ENCODE data around the gene ZFP36L1. TPM values are rescaled to one million over a fixed set of nuclear protein-coding genes. Genes with fewer than 3 reads are reported as not detected.

The ZFP36L1 gene
- polyA plus RNA-seq, 1 experiment: 52.7 TPM

- DNase-seq (ENCODE audit: low read depth): no peak
- TF ChIP-seq, protein P1, sequence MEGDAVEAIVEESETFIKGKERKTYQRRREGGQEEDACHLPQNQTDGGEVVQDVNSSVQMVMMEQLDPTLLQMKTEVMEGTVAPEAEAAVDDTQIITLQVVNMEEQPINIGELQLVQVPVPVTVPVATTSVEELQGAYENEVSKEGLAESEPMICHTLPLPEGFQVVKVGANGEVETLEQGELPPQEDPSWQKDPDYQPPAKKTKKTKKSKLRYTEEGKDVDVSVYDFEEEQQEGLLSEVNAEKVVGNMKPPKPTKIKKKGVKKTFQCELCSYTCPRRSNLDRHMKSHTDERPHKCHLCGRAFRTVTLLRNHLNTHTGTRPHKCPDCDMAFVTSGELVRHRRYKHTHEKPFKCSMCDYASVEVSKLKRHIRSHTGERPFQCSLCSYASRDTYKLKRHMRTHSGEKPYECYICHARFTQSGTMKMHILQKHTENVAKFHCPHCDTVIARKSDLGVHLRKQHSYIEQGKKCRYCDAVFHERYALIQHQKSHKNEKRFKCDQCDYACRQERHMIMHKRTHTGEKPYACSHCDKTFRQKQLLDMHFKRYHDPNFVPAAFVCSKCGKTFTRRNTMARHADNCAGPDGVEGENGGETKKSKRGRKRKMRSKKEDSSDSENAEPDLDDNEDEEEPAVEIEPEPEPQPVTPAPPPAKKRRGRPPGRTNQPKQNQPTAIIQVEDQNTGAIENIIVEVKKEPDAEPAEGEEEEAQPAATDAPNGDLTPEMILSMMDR (IDR thresholded peaks at IDR 0.05; ENCODE audit: insufficient read depth, low read depth, low read length): no peak
- Histone ChIP-seq H3K36me3 (ENCODE audit: control insufficient read depth, insufficient read depth, low read length) (no peaks in the 10 kb centered on the region; the same call in 1 of the 2 replicates), H3K27me3 (ENCODE audit: control insufficient read depth, insufficient read depth, low read length) (peaks cover 2% of the 10 kb centered on the region), H3K4me3 (ENCODE audit: low read depth, low read length) (no peak overlapping the region)
- POLR2A ChIA-PET: no interaction called here
- CTCF ChIA-PET: interaction anchor here (1.3 kb wide), 1 partner anchor 11 kb away, joined by 3 read pairs; no protein-coding TSS in a partner anchor
Measured at GRCh38 chr14:68744613-68745012, 48.3 kb downstream of the ZFP36L1 start.

DNA sequence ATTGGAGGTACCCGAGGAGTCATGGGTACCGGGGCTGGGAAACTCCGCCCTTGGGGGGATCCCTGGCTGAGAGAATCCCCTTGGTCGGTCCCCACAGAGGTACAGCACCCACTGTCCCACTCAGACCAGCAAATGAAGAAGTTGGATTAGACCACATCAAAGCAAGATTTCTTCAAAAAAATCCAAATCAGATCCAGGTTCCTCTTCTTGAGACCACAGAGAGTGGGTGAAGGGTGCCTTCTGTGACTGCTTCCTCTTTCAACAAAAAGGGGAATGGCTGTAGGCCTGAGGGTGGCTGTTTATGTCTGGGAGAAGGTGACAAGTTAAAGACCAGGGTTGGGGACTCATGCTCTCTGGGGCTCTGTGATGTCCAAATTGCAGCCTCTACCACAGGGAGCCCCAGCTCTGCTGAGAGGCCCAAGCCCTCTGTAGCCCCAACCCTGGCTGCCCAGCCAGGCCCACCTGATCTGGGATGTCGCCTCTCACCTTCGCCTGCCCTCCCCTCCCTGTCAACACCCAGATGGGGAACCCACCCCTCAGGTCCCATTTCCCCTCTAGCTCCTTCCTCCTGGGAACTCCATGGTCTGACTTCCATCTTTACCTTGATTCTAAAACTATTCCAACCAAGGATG lies 50.9 kb downstream of the ZFP36L1 start:
- TF ChIP-seq, protein P1 (IDR thresholded peaks at IDR 0.05; ENCODE audit: insufficient read depth, low read depth, low read length): no peak
- CTCF ChIA-PET: no interaction called here
- POLR2A ChIA-PET: no interaction called here
- Histone ChIP-seq H3K4me3 (ENCODE audit: low read depth, low read length) (no peak overlapping the region), H3K36me3 (ENCODE audit: control insufficient read depth, insufficient read depth, low read length) (no peaks in the 10 kb centered on the region; the same call in 1 of the 2 replicates), H3K27me3 (ENCODE audit: control insufficient read depth, insufficient read depth, low read length) (peaks cover 2% of the 10 kb centered on the region)
- no peak for DNase-seq (ENCODE audit: low read depth)

DNA sequence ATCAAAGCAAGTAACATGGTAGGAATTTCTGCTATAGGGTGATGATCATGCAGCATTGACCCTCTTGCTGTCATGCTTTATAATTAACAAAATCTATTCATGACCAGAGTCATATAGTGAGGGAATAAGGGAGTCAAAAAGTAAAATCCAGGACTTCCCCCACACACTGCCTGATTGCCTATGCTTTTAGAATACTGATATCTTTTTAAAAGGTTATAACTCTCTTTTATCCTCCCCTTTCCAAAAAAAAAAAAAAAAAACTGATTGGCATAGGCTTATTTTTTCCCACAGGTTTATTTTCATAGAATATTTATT lies 51.4 kb downstream of the ZFP36L1 start:
- TF ChIP-seq, protein P1 (IDR thresholded peaks at IDR 0.05; ENCODE audit: insufficient read depth, low read depth, low read length): no peak
- Histone ChIP-seq H3K36me3 (ENCODE audit: control insufficient read depth, insufficient read depth, low read length) (no peaks in the 10 kb centered on the region; the same call in 1 of the 2 replicates), H3K4me3 (ENCODE audit: low read depth, low read length) (no peak overlapping the region), H3K27me3 (ENCODE audit: control insufficient read depth, insufficient read depth, low read length) (peaks cover 2% of the 10 kb centered on the region)
- ChIA-PET POLR2A (no interaction called here), CTCF (interaction anchor here (0.7 kb wide), 1 partner anchor 44 kb away, joined by 3 read pairs; no protein-coding TSS in a partner anchor)
- DNase-seq (ENCODE audit: low read depth): no peak

DNA sequence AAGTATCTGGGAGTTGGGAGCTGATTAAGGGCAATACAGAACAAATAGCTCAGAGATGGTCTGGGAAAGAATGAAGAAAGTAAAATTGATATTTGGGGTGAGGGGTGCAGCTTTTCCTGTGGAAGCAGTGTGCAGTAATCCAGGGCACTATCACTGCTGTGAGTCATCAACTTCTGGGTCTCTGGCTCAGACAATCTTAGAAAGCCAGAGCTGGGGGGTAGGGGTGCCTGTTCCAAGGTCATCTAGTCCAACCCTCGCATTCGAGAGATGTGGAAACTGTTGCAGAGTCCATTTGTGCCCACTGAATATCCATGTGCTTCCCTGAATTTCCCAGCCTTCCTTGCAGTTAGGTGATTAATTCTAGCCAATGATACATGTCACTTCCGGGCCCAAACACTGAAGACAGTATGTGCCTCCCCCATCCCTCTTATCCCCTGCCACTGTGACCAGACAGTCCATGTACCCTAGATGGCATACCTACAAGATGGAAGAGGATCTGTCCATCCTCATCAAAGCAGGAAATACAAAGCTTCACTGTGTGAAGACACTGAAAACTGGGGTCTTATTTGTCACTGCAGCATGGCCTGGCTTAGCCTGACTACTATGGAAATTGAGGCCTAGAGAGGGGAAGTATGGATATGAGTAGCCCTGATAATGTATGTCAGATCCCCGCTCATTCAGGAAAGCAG lies 51.9 kb downstream of the ZFP36L1 start:
- Histone ChIP-seq H3K4me3 (ENCODE audit: low read depth, low read length) (no peak overlapping the region), H3K36me3 (ENCODE audit: control insufficient read depth, insufficient read depth, low read length) (no peaks in the 10 kb centered on the region; the same call in 1 of the 2 replicates), H3K27me3 (ENCODE audit: control insufficient read depth, insufficient read depth, low read length) (peaks cover 2% of the 10 kb centered on the region)
- ChIA-PET POLR2A (no interaction called here), CTCF (interaction anchor here (0.7 kb wide), 1 partner anchor 44 kb away, joined by 3 read pairs; no protein-coding TSS in a partner anchor)
- TF ChIP-seq, protein P1 (IDR thresholded peaks at IDR 0.05; ENCODE audit: insufficient read depth, low read depth, low read length): no peak
- no peak for DNase-seq (ENCODE audit: low read depth)

DNA sequence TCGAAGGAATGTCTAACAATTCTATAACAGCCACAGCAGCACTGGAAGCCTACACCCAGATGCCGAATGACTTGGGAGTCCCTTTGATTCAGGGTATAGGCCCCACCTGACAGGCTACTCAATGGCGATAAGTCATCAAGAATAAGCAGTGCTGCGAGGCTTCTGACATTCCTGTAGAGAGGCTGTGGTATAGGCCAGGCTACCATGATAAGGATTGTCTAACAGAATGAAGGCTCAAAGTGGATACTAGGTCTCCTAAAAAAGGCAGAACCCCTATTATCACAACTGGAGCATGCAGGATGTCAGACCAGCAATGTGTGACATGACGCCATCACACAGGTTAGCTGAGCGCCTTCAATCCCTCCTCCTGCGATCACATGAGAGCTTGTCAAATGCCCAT lies 53.2 kb downstream of the ZFP36L1 start:
- TF ChIP-seq, protein P1 (IDR thresholded peaks at IDR 0.05; ENCODE audit: insufficient read depth, low read depth, low read length): no peak
- Histone ChIP-seq H3K4me3 (ENCODE audit: low read depth, low read length) (no peak overlapping the region), H3K36me3 (ENCODE audit: control insufficient read depth, insufficient read depth, low read length) (no peaks in the 10 kb centered on the region), H3K27me3 (ENCODE audit: control insufficient read depth, insufficient read depth, low read length) (no peaks in the 10 kb centered on the region)
- no peak for DNase-seq (ENCODE audit: low read depth)
- POLR2A ChIA-PET: no interaction called here
- CTCF ChIA-PET: no interaction called here

Measured in BJ (cell line).